HG02852 (cell line): ENCODE measurements around the gene PTPRM.

Source experiments
- ATAC-seq: cut with Tn5 transposase; IDR thresholded peaks from one replicate; pipeline ENCODE4 v1.9.1; 2021; ENCODE audit warnings: mild to moderate bottlenecking, moderate library complexity; ENCODE audit not compliant: unreplicated experiment

PTPRM gene

DNA sequence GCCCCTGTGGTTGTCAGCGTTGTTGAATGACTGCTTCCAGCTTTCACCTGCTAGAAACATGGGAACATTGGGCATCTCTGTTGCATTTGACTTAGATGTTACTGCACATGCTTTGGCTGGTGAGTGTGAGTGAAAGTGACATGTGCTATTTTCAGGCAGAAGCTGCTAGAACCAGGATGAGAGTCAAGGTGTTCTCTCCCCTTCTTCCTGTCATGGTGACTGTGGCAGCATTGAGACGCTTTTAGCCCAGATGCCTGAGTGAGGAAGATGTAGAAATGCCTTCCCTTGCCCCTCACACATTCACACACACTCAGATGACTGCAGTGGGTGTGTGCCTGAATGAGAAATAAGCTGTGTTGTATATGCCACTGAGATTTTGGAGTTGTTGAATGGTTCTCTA is 220.2 kb downstream of the PTPRM start:
- no peak for ATAC-seq

DNA sequence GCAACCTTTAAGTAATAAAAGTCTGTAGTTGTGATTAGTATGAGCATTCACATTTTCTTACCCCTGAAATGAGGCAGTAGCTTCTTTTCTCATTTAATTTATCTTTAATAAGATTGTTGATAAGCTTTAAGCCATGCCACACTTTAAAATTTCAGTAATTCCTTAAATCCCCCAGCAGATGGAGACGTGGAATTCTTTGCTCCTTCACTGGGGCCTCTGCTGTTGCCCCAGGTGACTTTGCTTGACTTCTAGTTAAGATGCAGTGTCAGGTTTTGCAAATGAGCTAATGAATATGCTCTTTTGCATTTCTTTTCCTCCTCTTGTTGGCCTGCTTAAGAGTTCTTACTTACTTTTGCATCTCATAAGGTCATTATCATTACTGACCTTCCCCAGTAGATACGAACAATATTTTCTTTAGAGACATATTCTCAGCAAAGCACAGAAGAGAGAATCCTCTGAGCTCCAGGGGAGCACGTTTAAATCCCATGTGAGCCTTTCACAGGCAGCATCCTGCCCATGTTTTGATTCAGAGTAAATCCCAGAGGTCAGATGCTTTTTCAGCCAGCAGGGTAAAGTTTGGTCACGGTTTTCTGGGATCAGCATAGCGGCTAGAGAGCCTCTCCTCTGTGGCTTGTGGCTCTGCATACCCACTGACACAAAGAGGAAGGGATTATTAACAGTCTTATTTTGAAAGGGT is 222.9 kb downstream of the PTPRM start:
- no peak for ATAC-seq

DNA sequence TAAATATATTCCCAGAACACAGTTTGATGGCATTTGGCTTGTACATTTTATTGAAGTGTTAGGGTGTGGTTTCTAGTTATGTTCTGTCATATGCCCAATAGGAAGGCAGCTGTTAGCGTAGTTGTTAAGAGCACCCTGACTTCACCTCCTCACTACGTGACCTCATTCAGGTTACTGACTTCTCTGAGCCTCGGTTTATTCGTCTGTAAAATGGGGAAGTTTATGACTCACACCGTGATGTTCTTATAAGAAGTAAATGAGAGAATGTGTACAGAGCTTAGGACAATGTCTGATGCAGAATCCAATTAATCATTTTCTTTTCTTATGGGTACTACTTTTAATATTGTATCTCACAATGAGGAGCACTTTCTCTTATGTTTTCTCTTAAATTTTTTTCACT is 226.0 kb downstream of the PTPRM start:
- ATAC-seq = no peak

DNA sequence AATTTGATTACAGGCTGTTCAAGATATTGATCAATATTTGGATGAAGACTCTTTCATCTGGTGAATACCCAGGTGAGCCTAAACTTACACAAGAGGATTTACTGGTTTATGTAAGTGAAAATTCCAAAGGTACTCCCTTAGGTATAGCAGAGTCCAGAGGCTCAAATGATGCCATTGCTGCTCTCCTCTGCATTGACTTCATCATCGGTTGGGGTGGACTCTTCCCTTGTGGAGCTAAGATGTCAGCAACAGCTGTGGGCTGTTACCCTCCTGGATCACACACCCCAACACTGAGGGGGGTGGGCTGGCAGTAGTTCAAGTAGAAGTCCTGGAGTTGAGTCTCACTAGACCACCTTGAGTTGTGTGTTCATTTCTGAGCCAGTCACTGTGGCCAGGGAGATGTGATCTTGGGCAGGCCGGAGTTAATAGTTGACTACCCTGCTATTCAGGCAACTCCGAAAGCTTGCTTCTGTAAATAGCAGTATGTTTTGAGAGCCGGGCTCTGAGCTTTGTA is 236.9 kb downstream of the PTPRM start:
- no peak for ATAC-seq

DNA sequence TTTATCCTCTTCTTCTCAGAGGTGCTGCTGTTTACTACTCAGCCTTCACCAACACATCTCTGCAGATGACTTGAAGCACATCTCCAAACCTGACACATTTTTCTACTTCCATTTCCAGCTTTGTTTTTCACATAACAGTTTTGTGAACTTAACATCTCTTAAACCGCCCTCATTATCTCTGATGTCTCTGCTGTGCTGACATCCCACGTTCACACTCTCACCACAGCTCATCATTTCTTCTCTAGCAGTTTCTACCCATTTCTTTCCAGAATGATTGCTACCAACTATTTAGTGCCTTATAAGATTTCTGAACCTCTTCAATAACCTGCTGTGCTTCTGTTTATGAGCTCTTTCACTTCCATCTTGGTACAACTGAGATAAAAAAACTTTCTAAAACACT is 238.0 kb downstream of the PTPRM start:
- ATAC-seq = no peak

DNA sequence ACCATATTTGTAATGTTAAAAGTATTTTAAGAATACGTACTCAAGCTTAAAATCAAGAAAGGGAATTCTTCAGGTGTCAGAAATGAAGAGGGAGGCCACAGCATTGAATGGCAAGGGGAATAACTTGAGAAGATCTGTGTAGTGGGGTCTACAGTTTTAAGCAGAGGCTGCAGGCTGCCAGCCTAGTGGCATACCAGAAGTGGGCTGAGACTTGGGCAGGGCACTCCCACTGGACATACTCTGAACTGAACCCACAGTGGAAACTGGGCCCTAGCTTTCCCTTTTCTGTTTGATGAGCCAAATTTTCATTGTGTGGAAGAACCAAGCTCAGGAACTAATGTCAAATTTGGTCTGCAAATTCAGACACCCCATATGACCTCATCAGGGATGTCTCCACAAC is 238.8 kb downstream of the PTPRM start:
- ATAC-seq = no peak

DNA sequence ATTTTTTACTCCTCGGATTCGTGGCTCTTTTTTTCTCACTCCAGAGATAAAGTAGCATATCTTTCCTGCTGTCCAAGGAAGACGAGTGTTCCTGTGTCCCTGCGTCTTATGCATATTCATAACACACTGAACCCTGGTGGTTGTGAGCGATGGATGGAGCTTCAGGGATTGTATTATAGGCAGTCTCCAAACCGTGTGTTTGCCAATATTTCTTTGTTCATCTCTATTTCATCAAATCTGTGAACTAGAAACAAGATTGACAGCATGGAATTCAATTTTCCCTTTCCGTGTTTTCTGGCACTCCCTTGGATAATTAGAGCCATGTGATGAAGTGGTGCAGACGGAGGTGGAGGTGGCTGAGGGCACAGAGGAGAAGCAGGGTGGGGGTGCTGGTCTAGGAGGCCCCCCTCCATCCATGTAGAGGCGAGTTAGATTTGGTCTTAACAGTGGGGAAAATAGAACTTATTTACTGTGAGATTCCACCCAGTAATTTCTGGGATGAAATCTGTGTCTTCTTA is 240.9 kb downstream of the PTPRM start:
- ATAC-seq = no peak

DNA sequence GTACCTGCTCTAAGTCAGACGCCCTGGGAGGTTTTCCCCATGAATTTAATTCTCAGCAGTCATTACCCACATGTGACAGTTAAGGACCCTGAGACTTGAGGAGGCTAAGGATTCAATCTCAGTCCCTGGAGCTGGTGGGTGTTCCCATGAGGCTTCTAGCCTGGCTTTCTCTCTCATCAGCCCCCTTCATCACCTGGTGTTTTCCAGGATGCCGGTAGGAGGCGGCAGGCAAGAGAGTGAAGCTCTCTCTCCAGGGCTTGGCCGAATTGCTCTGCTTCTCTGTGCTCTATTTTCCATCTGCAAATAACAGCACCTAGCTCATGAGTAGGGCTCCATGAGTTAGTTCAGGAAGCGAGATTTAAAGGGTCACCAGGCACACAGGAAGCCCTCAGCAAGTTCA is 241.9 kb downstream of the PTPRM start:
- ATAC-seq = no peak

DNA sequence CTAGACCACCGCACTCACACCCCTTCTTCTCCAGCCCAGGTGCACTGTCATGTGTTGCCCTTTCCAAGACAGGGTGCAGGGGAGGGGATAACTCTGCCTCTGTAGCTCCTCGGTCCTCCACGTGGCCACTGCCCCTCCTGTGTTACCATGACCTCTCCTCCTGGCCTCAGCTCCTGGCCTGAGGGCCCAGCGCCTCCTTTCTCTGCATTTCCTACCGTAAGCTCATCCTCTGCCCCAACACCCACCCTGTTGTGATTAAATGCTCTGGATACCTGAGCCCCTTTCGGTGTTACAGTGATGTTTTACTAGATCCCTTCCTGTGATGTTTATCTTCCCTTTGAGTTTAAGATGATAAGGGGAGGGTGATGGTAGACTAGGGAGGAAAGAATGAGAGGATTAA is 242.3 kb downstream of the PTPRM start:
- ATAC-seq = no peak

DNA sequence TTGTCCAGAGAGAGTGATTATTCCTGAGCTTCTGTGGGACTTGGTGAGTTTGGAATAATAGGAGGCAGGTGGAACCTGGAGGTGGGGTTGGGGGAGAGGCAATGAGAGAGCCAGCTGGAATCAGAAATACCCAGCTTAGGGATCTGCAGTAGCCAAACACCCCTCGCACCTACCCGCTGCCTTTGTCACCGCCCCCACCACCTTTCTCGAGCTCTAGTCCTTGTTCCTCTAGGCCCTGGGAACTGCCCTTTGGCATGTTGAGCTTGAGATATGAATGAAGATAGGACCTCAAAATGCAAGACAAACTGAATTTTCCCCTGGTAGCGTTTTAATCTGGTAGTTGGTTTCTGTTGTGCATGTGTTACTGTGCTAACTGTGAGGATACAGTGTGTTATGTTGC is 242.9 kb downstream of the PTPRM start:
- ATAC-seq = no peak

DNA sequence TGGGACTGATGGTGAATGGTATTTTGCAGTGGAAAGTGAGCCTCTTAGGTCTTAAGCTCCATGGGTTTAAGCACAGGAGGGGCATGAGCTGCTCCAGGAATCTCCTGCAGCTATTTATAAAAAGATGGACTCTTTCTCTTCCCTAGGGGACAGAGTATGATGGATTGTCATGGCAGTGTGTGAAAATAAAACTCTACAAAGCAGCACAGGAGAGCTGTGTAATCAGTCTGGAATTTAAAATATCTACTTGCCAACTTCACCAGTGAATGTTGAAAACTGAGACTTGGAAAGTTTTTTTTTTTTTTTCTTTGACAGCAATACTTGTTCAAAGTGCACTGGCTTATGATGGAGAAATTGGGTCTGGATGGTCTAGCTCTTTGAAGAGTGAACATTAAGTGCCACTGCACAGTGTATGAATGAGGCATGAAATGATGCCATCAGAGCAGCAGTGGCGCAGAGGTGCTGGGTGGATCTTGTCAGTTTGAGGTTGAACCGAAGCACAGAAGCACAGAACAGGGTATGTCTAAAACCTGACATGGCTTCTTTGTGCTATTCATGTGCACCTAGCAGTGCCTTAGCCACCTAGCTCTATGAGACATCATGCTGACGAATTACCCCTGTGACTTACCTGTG is 245.4 kb downstream of the PTPRM start:
- ATAC-seq = no peak

DNA sequence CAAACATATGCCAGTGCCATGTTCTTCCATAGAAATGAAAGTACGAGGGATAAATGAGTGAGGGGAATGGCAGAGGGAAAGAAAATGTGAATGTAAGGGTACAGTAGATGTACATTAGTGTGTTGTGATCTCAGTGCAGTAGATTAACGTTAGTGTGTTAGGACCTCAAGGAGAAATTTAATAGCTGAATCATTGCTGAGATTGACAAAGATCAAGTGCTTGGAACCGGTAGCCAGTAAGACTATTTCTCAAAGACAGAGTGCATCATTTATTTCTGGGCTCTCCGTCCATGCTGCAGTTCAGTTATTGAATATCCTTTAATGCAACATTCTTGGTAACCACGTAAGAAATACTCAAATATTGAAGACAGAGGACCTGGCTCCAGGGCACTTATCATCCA is 246.0 kb downstream of the PTPRM start:
- ATAC-seq = no peak

DNA sequence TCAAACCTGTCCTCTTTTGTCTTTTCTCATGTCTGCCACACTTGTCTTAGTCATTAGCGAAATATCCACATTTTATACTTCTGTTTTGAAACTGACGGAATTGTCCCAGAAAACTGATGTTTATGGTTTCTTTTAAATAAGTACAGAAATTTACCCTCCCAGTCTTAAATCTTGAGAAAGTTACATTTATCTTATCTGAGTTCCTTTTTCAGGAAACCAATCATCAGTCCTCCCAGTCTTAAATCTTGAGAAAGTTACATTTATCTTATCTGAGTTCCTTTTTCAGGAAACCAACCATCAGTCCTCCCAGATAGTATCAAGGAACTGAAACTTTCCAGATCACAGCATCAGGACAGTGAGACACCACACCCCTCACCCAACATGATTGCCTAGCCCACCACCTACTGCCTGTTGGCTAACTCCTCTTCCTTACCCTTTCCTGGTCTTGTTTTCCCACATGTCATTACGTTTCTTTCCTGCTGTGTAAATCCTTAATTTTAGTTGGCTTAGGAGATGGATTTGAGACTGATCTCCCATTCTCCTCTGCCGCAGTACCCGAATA is 247.7 kb downstream of the PTPRM start:
- no peak for ATAC-seq

DNA sequence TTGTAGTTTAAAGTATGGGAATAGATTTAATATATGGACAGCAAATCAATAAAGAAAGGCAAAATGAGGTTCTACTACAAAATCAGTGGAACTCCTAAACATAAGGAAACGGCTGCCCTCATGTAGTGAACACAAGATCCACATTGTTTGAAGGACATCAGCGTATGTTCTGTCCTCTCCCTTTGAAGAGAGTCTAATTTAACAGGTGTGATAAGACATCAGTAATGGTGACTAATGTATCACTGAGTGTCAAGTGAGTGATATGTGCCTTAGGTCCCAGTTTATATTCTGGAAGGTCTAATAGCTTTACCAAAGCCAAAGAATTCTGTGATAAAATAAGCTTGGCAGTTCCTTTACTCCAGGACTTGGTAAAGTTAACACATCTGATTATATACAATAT is 248.7 kb downstream of the PTPRM start:
- no peak for ATAC-seq

DNA sequence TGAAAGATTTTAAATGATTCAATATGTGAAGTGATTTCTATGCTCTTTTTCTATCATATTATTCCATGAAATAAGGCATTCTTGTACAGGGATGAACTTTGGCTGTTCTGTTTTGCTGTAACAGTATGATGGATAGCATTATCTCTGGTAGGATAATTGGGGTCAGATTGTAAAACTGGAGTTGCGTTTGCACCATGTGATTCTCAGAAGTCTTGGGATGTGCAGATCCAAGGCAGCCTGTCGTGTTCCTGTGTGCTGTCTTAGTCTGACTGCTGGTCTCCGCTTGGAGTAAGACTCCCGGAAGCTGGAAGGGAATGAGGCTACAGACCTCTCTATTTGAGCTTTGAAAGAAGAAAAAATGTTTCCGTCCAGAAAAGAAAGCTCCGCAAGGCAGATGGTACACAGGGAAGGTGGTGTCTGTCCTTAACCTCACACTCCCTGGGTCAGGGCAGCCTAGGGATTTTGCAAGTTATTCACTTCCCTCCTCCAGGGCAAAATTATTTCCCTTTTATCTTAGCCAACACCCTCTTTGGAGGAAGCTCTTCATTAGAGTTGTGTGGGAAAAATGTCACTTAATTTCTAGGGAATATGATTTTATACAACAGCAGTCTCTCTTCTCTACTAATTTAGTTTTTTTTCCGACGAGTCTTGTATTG is 250.6 kb downstream of the PTPRM start:
- ATAC-seq = no peak

DNA sequence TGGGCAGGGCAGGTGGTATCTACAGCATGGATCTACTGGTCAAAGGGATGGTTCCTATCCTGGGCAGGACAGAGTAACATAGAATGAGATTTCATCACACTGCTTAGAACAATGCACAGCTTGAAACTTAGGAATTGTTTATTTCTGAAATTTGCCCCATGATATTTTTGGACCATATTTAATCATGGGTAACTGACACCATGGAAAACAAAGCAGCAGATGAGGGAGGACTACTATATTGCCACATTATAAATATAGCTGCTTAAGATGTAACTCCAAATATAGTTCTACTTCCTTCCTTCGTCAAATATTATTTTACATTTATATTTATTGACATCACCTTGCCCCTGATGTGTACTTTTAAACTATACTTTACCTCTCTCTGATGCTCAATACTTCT is 254.7 kb downstream of the PTPRM start:
- ATAC-seq = no peak

DNA sequence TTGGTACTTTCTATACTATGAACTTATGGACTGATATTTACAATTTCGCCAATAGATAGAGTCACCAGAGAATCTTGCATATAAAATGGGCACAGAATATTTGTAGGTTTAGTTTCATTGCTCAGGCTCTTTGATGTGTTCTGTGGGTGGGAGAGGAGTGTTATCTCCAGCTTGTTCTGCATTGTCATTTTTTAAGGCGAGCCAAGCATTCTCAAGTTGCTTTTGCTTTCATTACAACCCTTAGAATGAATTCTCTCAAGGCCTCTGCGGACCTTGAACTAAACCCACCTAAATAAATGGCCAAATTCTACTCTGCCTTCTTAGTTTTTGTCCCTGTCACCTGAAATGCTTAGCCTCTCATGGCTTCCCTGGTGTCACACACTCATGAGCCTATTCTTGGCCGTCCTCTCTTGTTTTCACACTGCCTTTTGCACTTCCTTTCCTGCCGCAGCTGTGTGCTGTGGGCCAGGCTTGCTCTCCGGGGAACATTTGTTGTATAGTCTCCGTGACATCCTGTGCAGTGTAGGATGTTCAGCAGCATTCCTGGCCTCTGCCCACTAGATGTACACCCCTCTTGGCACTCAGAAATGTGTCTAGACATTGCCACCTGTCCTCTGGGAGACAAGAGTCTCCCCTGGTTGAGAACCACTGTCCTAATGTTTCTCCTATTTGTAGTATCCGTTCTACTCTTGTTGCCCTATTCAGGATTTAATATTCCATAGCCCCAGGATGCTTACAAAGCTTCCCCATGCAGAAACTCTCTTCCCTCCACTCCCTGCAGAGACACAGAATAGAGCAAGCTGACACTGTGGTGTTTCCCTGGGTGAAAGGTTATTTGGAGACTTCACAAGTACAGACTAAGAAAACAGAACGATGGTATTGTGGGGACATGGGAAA is 255.6 kb downstream of the PTPRM start:
- ATAC-seq = no peak

DNA sequence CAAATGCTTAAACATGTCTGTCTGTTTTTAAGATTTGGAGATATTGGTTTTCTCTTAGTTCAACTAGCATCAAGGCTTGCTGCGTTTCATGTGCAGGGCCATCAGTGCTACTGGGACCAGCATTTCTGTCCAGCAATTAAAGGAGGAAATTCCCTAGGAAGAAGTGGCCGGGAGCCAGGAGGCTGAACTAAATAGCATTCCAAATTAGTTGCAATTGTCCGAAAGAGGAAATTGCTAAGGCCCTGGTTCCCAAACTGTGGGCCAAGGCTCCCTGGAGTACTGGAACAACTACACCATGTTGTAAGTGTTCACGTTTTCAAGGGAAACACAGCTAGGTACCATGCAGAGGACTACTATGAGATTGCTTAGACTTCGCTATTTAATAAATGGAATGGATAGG is 257.9 kb downstream of the PTPRM start:
- ATAC-seq = no peak

DNA sequence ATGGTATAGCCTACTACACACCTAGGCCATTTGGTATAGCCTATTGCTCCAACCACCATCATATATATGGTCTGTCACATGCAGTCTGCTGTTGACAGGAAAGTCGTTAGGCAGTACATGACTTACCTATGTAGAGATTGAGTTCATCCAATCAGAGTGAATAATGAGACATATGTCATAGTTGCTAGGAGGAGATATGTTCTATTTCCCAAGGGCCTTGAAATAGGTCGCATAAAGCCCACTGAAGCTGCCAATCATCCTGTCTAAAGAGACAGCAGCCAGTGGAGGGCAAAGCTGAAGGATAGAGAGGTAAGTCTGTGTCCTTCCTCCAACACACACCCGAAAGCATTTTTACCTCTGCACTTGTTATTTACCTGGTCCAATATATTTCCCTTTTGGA is 263.4 kb downstream of the PTPRM start:
- peak; percentile 65 for ATAC-seq

DNA sequence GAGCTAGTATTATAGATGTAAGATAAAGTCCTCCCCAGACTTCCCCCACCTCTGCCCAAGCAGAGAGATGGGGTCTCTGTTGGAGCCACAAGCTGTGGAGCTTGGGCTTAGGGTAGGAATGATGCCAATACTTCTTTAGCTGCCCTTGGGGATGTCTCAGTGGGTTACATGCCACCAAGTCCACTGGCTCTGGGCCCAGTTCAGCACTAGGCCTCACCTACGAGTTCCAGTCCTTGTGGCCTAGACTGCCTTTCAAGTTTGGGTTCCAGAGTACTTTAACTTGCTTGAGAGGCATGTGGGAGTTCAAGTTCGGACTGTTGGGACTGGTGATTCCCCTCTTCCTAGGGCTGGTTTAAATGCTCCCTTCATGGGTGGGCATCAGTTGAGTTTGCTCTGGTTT is 272.4 kb downstream of the PTPRM start:
- ATAC-seq = no peak

DNA sequence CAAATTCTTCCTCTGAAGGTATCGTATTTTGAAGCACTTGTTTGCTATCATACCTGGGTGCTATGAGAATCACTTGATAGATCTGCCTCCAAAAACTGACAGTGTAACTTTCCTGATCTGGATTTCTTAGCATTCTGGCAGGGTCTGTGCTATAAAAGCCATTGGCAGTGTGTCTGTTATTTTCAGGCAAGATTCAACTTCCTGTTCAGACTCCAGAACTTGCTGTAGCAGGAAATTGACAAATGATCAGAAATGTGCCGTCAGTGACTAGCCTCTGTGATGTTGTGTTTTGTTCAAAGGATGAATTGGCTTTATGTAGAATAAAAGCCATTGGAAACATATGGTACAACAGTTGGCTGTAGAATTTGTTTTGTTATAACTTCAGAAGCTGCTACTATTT is 273.3 kb downstream of the PTPRM start:
- ATAC-seq = no peak
